IgD-negative memory B cell (primary cell): Measurements from ENCODE around the gene HDAC8. TPM values are rescaled to one million over a fixed set of nuclear protein-coding genes. Genes with fewer than 3 reads are reported as not detected.

Experiments
- H3K27ac Mint-ChIP-seq, 3 donors: one replicate each; pipeline ENCODE4 v1.8.0; 2020 to 2022; ENCODE audit warnings: mild to moderate bottlenecking in 3 of 3, mixed read lengths in 3 of 3, moderate library complexity in 1 of 3
- H3K27me3 Mint-ChIP-seq: one replicate; pipeline ENCODE4 v1.8.0; 2021; ENCODE audit warnings: mixed read lengths
- H3K36me3 Mint-ChIP-seq: one replicate; pipeline ENCODE4 v1.8.0; 2020; ENCODE audit warnings: mild to moderate bottlenecking, mixed read lengths
- H3K4me1 Mint-ChIP-seq, 3 donors: one replicate each; pipeline ENCODE4 v1.8.0; 2020 to 2022; ENCODE audit warnings: mixed read lengths in 3 of 3, mild to moderate bottlenecking in 1 of 3
- H3K4me3 Mint-ChIP-seq, 4 donors: one replicate each; pipeline ENCODE4 v1.8.0; 2020 to 2022; ENCODE audit warnings: mild to moderate bottlenecking in 4 of 4, mixed read lengths in 4 of 4, moderate library complexity in 3 of 4
- H3K9me3 Mint-ChIP-seq, 3 donors: one replicate each; pipeline ENCODE4 v1.8.0; 2020 to 2021; ENCODE audit warnings: mixed read lengths in 3 of 3, mild to moderate bottlenecking in 1 of 3
- polyA plus RNA-seq: library from polyadenylated mRNA; unstranded; fragments of 300-500 nt; fragmentation: Illumina TruSeq; gene quantifications from one replicate; pipeline ENCODE4 v1.2.3, GENCODE V29; 2021

The HDAC8 gene
- polyA plus RNA-seq, 1 donor from 2014 or later, result 18.7 TPM

GRCh38 chrX:72392816-72393800, 179.5 kb downstream of the HDAC8 start:
- Mint-ChIP-seq H3K4me1 (no peaks in the 10 kb centered on the region), H3K4me3 (no peak overlapping the region)

DNA sequence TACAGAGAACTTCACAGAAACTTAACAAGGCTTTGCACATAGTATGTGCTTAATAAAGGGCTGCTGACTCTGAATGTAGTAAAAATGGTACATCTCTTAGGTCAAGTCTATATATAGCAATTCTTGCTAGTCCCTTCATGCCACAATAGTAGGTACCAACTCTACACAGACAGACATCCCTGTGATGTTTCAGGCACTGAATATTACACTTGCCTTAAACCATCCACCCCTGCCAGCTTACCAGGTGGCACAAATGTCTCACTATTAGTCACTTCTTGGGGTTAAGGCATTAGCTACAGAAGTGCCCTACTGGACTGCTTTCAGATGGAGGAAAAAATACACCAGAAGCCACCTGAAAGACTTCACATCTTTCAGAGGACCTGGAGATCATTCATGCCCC, 180.6 kb downstream of the HDAC8 start:
- Mint-ChIP-seq H3K27ac (no peak overlapping the region), H3K36me3 (no peaks in the 10 kb centered on the region), H3K9me3 (no peaks in the 10 kb centered on the region), H3K27me3 (peaks cover 2% of the 10 kb centered on the region), H3K4me1 (no peaks in the 10 kb centered on the region), H3K4me3 (no peak overlapping the region)

More at GRCh38 chrX:72392816-72393800, 179.5 kb downstream of the HDAC8 start:
- no peak overlapping the region for H3K27ac Mint-ChIP-seq
- peaks cover 2% of the 10 kb centered on the region for H3K27me3 Mint-ChIP-seq
- H3K9me3 Mint-ChIP-seq, result no peaks in the 10 kb centered on the region
- H3K36me3 Mint-ChIP-seq, result no peaks in the 10 kb centered on the region

DNA sequence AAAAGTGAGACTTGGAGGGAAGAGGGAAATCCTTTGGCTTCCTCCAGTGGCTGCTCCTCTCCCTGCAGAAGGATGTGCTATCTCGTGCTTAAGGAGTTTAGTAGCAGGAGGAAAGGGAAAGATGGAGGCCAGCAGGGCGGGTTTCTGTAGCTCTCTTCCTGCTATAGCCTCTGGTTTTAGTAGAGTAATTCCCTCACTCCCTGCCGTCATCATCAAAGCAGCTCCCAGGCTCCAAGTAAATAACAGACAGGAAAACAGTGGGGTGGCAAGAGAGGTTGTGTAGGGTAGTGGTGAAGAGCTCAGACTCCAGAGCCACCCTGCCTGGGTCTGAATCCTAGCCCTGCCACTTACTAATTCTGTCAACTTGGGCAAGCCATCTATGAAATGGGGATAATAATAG, 185.4 kb downstream of the HDAC8 start:
- H3K36me3 Mint-ChIP-seq, result peaks cover 4% of the 10 kb centered on the region
- H3K4me1 Mint-ChIP-seq, result no peaks in the 10 kb centered on the region
- no peak overlapping the region for H3K27ac Mint-ChIP-seq
- H3K4me3 Mint-ChIP-seq, result no peak overlapping the region
- no peaks in the 10 kb centered on the region for H3K27me3 Mint-ChIP-seq
- no peaks in the 10 kb centered on the region for H3K9me3 Mint-ChIP-seq

GRCh38 chrX:72382202-72382595, 190.4 kb downstream of the HDAC8 start:
- peaks cover 4% of the 10 kb centered on the region for H3K36me3 Mint-ChIP-seq
- H3K27me3 Mint-ChIP-seq, result no peaks in the 10 kb centered on the region
- no peaks in the 10 kb centered on the region for H3K9me3 Mint-ChIP-seq
- no peaks in the 10 kb centered on the region for H3K4me1 Mint-ChIP-seq
- no peak overlapping the region for H3K27ac Mint-ChIP-seq
- no peak overlapping the region for H3K4me3 Mint-ChIP-seq

DNA sequence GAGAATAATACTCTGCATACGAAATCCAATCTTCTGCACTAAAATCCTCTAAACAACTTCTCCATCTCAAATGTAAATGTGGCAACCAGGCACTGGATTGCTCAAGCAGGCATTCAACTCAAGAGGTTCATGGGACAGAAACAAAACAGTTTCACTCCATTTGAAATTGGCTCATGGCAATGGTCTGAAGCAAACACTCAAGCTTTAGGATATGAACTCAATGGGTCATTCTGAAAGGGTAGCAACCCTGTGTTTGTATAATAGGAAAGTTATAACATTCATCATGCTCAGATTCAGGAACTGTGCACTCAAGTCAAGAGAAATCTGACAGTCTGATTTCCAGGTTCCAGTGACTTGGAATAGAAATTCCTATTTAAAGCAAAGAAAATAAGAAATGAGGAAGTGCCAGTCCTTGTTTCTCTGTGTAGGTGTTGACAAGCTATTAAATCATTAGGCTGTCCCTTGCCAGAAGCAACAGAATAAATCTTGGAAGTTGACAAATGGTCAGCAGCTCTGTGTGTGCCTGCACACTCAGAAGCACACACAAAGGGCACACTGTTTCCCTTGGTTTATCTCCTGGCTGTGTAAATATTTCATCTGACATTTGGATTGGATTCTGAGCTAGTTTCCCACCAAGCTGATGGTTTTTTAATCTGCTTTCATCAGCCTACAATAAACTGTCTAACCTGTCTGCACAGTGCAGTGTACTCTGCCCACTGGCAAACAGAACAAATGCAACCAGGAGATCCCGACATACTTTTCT, 191.0 kb downstream of the HDAC8 start:
- Mint-ChIP-seq H3K4me1 (no peaks in the 10 kb centered on the region), H3K27ac (no peak overlapping the region)

GRCh38 chrX:72376124-72376523, 196.5 kb downstream of the HDAC8 start:
- peaks cover 0 to 1% (median 0%) of the 10 kb centered on the region in 3 donors for H3K4me1 Mint-ChIP-seq
- no peak overlapping the region for H3K4me3 Mint-ChIP-seq
- peaks cover 2% of the 10 kb centered on the region for H3K36me3 Mint-ChIP-seq
- H3K9me3 Mint-ChIP-seq, result no peaks in the 10 kb centered on the region
- H3K27ac Mint-ChIP-seq, result no peak overlapping the region
- no peaks in the 10 kb centered on the region for H3K27me3 Mint-ChIP-seq

More for the DNA sequence above, 191.0 kb downstream of the HDAC8 start:
- no peaks in the 10 kb centered on the region for H3K27me3 Mint-ChIP-seq
- no peak overlapping the region for H3K4me3 Mint-ChIP-seq
- H3K36me3 Mint-ChIP-seq, result peaks cover 4% of the 10 kb centered on the region
- no peaks in the 10 kb centered on the region for H3K9me3 Mint-ChIP-seq

DNA sequence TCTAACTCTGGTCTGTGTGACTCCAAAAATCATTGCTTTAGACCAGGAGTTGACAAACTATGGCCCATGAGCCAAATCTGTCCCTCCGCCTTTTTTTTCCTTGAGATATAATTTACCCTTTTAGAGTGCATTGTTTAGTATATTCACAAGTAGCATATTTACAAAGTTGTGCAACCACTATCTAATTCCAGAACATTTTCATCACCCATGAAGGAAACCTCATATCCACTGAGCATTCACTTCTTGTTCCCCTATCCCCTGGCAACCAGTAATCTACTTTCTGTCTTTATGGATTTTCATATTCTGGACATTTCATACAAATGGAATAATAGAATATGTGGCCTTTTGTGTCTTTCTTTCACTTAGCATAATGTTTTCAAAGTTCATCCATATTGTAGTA, 199.5 kb downstream of the HDAC8 start:
- Mint-ChIP-seq H3K4me3 (no peak overlapping the region), H3K9me3 (no peaks in the 10 kb centered on the region), H3K36me3 (peaks cover 4% of the 10 kb centered on the region), H3K4me1 (peaks cover 0 to 1% (median 0%) of the 10 kb centered on the region in 3 donors), H3K27me3 (no peaks in the 10 kb centered on the region), H3K27ac (no peak overlapping the region)

GRCh38 chrX:72372735-72373134, 199.9 kb downstream of the HDAC8 start:
- no peak overlapping the region for H3K4me3 Mint-ChIP-seq
- peaks cover 0 to 1% (median 0%) of the 10 kb centered on the region in 3 donors for H3K4me1 Mint-ChIP-seq
- H3K36me3 Mint-ChIP-seq, result peaks cover 4% of the 10 kb centered on the region
- H3K9me3 Mint-ChIP-seq, result no peaks in the 10 kb centered on the region
- H3K27ac Mint-ChIP-seq, result no peak overlapping the region
- H3K27me3 Mint-ChIP-seq, result no peaks in the 10 kb centered on the region

DNA sequence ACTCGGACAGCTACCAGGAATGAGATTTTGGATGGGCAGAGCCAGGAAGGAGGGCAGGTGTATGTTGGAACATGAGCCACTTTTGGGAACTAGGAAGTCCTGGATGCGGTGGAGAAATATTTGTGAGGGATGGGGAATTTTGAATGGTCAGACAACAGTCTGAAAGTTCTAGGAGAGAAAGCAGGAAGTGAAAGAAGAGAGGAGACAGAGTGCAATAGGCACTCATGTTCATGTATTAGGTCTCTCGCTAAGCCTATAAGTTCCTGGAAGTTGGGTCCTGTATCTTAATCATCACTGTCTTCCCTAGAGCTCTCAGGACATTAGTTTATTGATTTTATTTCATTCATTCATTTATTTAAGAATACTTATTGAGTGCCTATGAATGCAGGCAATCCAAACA, 201.2 kb downstream of the HDAC8 start:
- H3K27me3 Mint-ChIP-seq, result no peaks in the 10 kb centered on the region
- H3K4me3 Mint-ChIP-seq, result no peak overlapping the region
- peaks cover 0 to 1% (median 0%) of the 10 kb centered on the region in 3 donors for H3K4me1 Mint-ChIP-seq
- H3K27ac Mint-ChIP-seq, result peak overlapping the region in 1 of 3 donors; percentile 63
- no peaks in the 10 kb centered on the region for H3K9me3 Mint-ChIP-seq
- H3K36me3 Mint-ChIP-seq, result peaks cover 4% of the 10 kb centered on the region

DNA sequence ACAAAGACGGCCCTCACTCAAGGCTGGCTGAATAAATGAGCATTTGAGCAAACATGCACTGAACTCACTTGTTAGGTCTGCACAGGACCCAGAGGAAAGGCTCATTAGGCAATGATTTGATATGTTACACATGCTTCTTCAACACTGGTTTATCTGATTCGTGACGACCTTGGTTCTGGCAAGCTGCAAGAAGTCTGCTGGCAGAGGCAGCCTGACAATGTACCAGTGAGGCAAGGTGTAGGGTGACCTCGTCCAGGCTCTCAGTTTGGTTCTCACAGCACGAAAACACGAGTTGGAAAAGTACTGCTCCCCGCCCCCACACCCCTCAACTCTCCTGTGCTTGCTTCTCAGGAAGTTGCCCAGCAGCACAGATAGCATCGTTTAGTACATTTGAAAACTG, 203.8 kb downstream of the HDAC8 start:
- H3K27ac Mint-ChIP-seq, result no peak overlapping the region
- H3K36me3 Mint-ChIP-seq, result peaks cover 7% of the 10 kb centered on the region
- no peaks in the 10 kb centered on the region for H3K4me1 Mint-ChIP-seq
- H3K9me3 Mint-ChIP-seq, result no peaks in the 10 kb centered on the region
- peaks cover 3% of the 10 kb centered on the region for H3K27me3 Mint-ChIP-seq
- no peak overlapping the region for H3K4me3 Mint-ChIP-seq

DNA sequence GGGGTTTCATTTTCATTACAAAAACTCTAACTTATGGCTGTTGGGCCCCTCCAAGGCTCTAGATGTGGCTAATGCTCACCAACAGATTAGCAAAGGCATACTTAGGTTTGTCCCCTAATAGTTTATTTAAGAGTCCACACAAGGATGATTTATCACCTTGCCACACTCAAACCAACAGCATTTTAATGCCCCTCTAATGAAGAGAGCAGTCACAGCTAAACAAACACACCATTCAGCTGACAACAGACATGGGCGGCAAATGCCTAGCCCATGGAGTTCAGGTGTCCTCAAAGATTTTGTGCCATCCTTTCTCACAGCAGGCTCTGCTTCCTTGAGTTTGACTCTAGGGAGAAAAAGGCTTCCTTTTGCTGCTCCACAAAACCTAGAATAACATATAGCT, 205.1 kb downstream of the HDAC8 start:
- no peaks in the 10 kb centered on the region for H3K9me3 Mint-ChIP-seq
- no peak overlapping the region for H3K4me3 Mint-ChIP-seq
- H3K27me3 Mint-ChIP-seq, result peaks cover 3% of the 10 kb centered on the region
- no peak overlapping the region for H3K27ac Mint-ChIP-seq
- H3K4me1 Mint-ChIP-seq, result no peaks in the 10 kb centered on the region
- H3K36me3 Mint-ChIP-seq, result peaks cover 9% of the 10 kb centered on the region

DNA sequence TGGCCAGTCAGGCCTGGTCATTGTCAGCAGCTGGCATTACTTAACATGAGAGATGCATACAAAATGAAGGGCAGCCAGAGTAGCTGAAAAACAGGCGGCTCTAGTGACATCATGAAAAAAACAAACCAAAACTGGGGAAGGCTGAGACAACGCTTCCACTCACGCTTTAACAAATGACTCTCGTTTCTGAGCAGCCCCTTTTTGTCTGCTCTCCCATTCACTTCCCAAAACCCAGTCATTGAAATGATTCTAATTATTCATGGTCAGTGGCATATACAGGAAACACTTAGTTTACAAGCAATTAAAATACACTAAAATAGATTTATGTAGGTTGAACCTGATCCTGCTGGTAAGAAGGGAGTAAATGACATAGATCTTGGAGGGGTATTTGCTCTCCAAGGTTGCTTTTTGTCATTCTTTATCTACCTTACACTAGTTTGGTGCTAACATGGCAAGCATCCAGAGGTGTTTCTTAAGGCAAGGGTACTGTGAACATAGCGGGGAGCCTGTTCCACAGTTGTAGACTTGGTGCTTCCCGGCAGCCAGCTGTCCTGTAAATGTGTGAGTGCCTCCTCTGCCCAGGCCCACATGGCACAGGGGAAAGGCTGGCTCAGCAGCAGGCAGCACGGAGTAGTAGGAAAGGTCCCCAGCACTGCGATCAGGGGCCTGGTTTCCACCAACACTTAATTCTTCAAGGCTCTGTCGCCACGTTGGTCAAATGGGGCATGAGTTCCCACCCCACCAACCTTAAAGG, 205.8 kb downstream of the HDAC8 start:
- H3K9me3 Mint-ChIP-seq, result no peaks in the 10 kb centered on the region
- H3K4me3 Mint-ChIP-seq, result no peak overlapping the region
- H3K27ac Mint-ChIP-seq, result no peak overlapping the region
- H3K27me3 Mint-ChIP-seq, result peaks cover 3% of the 10 kb centered on the region
- no peaks in the 10 kb centered on the region for H3K4me1 Mint-ChIP-seq
- H3K36me3 Mint-ChIP-seq, result peaks cover 9% of the 10 kb centered on the region

- Mint-ChIP-seq H3K36me3 (peaks cover 9% of the 10 kb centered on the region), H3K4me1 (no peaks in the 10 kb centered on the region), H3K9me3 (no peaks in the 10 kb centered on the region), H3K27me3 (peaks cover 3% of the 10 kb centered on the region), H3K27ac (no peak overlapping the region), H3K4me3 (no peak overlapping the region)
These were observed 206.5 kb downstream of the HDAC8 start for GRCh38 chrX:72366178-72366577.

DNA sequence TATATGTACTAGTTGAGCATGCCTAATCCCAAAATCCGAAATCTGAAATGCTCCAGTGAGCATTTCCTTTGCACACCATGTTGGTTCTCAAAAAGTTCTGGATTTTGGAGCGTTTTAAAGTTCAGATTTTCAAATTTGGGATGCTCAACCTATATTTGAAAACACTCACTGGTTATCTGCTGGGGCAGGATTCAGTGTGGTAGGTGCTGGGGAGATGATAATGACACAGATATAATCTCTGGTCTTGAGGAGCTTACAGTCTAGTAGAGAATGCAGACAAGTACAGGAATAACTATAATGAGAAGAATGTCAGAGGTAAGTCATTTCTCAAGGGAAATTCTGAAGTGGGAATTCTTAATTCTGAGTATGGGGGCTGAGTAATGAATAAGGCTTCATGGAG, 207.5 kb downstream of the HDAC8 start:
- H3K4me1 Mint-ChIP-seq, result no peaks in the 10 kb centered on the region
- H3K9me3 Mint-ChIP-seq, result no peaks in the 10 kb centered on the region
- no peak overlapping the region for H3K4me3 Mint-ChIP-seq
- peaks cover 9% of the 10 kb centered on the region for H3K36me3 Mint-ChIP-seq
- no peak overlapping the region for H3K27ac Mint-ChIP-seq
- H3K27me3 Mint-ChIP-seq, result peaks cover 3% of the 10 kb centered on the region

DNA sequence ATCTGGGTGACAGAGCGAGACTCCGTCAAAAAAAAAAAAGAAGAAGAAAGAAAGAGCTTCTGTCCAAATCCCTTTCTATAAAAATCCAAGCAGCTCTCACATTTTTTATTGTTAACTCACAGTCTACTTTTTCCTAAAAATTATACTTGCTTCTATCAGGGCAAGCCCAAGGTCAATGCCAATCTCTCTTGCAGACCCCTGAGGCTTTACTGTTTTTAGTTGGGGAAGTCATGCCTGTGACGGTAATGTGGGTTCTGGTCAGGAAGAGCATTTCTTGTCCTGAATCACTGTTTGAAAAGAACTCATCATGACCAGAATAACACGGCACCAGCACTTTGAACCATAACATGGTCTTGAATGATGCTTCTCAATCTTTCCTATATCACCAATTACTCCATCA, 212.3 kb downstream of the HDAC8 start:
- H3K4me1 Mint-ChIP-seq, result peaks cover 0 to 2% (median 0%) of the 10 kb centered on the region in 3 donors
- H3K4me3 Mint-ChIP-seq, result no peak overlapping the region
- H3K36me3 Mint-ChIP-seq, result peaks cover 6% of the 10 kb centered on the region
- no peak overlapping the region for H3K27ac Mint-ChIP-seq
- peaks cover 3% of the 10 kb centered on the region for H3K27me3 Mint-ChIP-seq
- H3K9me3 Mint-ChIP-seq, result no peaks in the 10 kb centered on the region
